ENCODE measurements around the gene AIFM3. TPM values are rescaled to one million over a fixed set of nuclear protein-coding genes. Genes with fewer than 3 reads are reported as not detected.

Gene AIFM3
- total RNA-seq, 1 experiment from 2014 or later = 2.6 TPM

- ATAC-seq (no peak), DNase-seq (ENCODE audit: low spot score) (no peak)
- TF ChIP-seq ZNF232 (CRISPR knock-in tag; IDR thresholded peaks at IDR 0.05) = no peak
- no peak for TF ChIP-seq MAX (CRISPR knock-in tag; IDR thresholded peaks at IDR 0.05)
- no peak for TF ChIP-seq FOXK1 (CRISPR knock-in tag; IDR thresholded peaks at IDR 0.05)
- TF ChIP-seq ZNF138 (CRISPR knock-in tag; conservative IDR thresholded peaks at IDR 0.05) = no peak
- TF ChIP-seq MYBL2 (CRISPR knock-in tag; IDR thresholded peaks at IDR 0.05) = no peak
- no peak for TF ChIP-seq FOXP1 (CRISPR knock-in tag; IDR thresholded peaks at IDR 0.05; ENCODE audit: borderline replicate concordance)
- no peak for TF ChIP-seq ZNF396 (CRISPR knock-in tag; IDR thresholded peaks at IDR 0.05; ENCODE audit: borderline replicate concordance)
- no peak for TF ChIP-seq OVOL2 (CRISPR knock-in tag; IDR thresholded peaks at IDR 0.05; ENCODE audit: borderline replicate concordance)
- peaks cover under 1% of the 10 kb centered on the region for H3K27me3 Mint-ChIP-seq (ENCODE audit: low read depth)
- peaks cover under 1% of the 10 kb centered on the region; the same call in 1 of the 2 replicates for H3K9me3 Mint-ChIP-seq
- ChIA-PET POLR2A (interaction anchor here (0.7 kb wide), 1 partner anchor 15 kb away, joined by 10 read pairs; no protein-coding TSS in a partner anchor), CTCF (interaction anchor here (3.5 kb wide), 1 partner anchor 77 kb away, joined by 13 read pairs; no protein-coding TSS in a partner anchor)
- H3K4me1 Mint-ChIP-seq = peaks cover 6% of the 10 kb centered on the region
- no peak overlapping the region; the same call in 1 of the 2 replicates for H3K27ac Mint-ChIP-seq
- H3K36me3 Mint-ChIP-seq = no peaks in the 10 kb centered on the region
- no peak overlapping the region for H3K4me3 Mint-ChIP-seq
Measured at GRCh38 chr22:21025266-21025665, 58.2 kb downstream of the AIFM3 start.

GRCh38 chr22:21025763-21026755, 59.0 kb downstream of the AIFM3 start:
- no peaks in the 10 kb centered on the region for H3K9me3 Mint-ChIP-seq
- ChIA-PET CTCF (interaction anchor here (3.5 kb wide), 1 partner anchor 77 kb away, joined by 13 read pairs; no protein-coding TSS in a partner anchor), POLR2A (no interaction called here)

More at GRCh38 chr22:21025763-21026755, 59.0 kb downstream of the AIFM3 start:
- TF ChIP-seq GTF2I (CRISPR knock-in tag; conservative IDR thresholded peaks at IDR 0.05) (no peak), CBFB (CRISPR knock-in tag; IDR thresholded peaks at IDR 0.05; ENCODE audit: low read depth) (no peak), STAT6 (CRISPR knock-in tag; conservative IDR thresholded peaks at IDR 0.05; ENCODE audit: low read depth) (no peak), SOX15 (CRISPR knock-in tag; IDR thresholded peaks at IDR 0.05) (no peak), OVOL2 (CRISPR knock-in tag; IDR thresholded peaks at IDR 0.05; ENCODE audit: borderline replicate concordance) (no peak), IRF1 (CRISPR knock-in tag; IDR thresholded peaks at IDR 0.05) (no peak), NR2C2 (CRISPR knock-in tag; IDR thresholded peaks at IDR 0.05) (no peak), ZNF138 (CRISPR knock-in tag; conservative IDR thresholded peaks at IDR 0.05) (no peak)
- Mint-ChIP-seq H3K27me3 (ENCODE audit: low read depth) (peaks cover 8% of the 10 kb centered on the region), H3K36me3 (no peaks in the 10 kb centered on the region), H3K27ac (no peak overlapping the region), H3K4me1 (peaks cover 6% of the 10 kb centered on the region), H3K4me3 (no peak overlapping the region)
- no peak for DNase-seq (ENCODE audit: low spot score)
- ATAC-seq = no peak

All from WTC11 (cell line).